GM21529 (cell line): ENCODE data around the gene MRPL10.
"Not testable (repeated sequence)": the region's sequence is repeated elsewhere in the genome, so short reads cannot be mapped to it uniquely, and the experiment has no call there.

ENCODE experiments used
- ATAC-seq: cut with Tn5 transposase; IDR thresholded peaks from one replicate; pipeline ENCODE4 v1.9.1; 2021; ENCODE audit not compliant: unreplicated experiment

The MRPL10 gene

DNA sequence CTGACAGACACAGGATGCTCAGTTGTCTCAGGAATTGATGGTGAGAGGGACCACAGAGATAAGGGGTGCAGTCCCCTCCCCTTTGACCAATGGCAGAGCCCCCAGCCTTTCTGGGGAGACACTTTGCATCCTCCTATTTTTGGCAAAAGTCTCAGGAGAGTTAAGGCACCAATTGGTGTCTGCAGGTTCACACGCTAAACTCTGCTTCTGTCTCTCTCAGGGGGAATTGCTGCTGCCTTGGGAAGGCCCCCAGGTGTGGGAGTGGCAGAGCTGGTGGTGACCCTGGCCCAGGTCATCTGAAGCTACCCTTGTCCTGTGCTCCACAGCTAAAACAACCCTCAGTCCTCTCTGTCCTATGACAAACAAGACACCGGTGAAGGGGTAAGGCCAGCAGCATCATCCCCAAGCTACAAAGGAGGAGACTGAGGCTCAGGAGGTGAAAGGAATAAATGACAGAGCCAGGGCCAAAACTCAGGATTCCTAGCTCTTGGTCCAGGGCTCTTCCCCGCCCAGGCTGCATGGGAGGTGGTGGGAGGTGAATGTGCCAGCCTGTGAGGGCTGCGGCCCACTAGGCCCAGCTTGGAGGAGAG is 30.1 kb downstream of the MRPL10 start:
- no peak for ATAC-seq

- ATAC-seq = no peak
These were observed 30.7 kb downstream of the MRPL10 start for GRCh38 chr17:47800686-47801085.

DNA sequence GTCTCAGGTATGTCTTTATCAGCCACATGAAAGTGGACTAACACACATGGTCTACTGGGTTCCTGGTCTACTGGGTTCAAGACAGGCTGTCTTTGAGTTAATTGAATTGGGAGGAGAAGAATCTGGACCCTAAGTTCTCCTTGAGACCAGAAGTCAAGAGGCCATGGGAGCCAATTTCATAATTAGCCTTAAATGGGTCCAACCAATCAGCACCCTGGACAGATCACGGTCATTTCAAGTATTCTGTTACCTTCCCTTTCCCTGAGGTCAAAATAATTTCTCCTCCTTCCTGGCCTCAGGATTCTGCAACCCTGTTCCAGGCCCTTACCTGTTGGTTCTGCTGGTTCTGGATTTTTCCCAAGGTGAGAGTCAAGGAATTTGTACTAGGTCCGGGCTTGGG is 33.5 kb downstream of the MRPL10 start:
- no peak for ATAC-seq

GRCh38 chr17:47792979-47793378 is 38.4 kb downstream of the MRPL10 start:
- ATAC-seq = no peak

- ATAC-seq = no peak
These were observed 38.9 kb downstream of the MRPL10 start for GRCh38 chr17:47792457-47792856.

DNA sequence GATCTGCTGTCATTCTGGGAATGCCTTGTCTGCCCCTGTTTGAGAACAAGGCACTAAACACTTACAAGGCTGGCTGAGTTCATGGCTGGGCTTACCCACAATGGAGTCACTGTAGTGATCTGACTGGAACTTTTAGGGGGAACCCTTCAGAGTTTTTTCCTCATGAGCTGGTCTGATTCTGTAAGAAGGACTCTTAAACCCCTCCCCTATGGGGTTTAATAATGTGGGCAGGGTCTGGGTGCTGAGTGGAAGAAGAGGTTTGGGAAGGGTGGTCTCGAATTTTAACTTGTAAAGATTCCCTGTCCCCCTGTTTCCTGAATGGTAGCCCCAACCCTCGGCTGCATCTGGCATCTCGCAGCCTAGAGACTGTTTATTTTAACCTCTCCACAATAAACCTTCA is 40.3 kb downstream of the MRPL10 start:
- no peak for ATAC-seq

DNA sequence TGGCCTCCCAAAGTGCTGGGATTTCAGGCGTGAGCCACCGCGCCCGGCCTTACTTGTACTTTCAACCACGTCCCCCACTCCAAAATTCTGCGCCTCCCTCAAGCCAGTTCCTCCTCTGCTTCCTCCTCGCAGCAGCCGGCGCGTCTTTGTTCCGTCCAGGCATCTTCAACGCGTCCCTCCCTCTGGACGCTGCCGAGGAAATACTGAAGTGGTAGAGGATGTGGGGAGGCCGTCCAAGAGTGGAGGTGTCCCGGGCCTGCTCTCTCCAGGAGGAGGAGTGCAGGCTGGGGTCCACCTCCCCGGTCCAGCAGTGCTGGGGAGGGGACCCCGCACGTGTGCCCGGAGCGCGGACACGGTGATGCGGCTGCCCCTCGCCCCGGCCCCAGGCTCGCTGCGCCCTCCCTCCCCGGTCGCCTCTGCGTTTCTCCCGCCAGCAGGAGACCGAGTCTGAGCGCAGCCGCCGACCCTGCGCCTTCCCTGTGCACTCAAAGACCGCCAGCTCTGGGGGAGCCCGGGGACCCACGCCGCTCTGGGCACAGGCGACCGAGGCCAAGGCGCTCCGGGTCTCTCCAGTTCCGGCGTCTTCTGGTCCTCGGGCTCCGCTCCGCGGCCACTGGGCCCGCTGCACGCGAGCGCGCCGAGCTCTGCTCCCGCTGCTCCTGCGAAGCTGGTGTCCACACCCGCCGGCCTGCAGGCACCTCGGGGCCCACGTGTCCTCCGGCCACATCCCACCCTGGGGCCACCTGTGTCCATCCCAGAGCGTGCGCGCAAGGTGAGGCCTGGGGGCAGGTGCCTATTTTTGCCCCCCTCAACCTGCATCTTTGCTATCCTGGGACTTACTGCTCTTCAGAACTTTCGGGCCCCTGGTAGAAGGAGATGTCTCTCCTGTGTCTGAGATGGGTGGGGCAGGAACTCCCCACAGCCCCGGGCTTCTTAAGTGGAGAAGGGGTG is 41.5 kb downstream of the MRPL10 start:
- ATAC-seq = no peak

DNA sequence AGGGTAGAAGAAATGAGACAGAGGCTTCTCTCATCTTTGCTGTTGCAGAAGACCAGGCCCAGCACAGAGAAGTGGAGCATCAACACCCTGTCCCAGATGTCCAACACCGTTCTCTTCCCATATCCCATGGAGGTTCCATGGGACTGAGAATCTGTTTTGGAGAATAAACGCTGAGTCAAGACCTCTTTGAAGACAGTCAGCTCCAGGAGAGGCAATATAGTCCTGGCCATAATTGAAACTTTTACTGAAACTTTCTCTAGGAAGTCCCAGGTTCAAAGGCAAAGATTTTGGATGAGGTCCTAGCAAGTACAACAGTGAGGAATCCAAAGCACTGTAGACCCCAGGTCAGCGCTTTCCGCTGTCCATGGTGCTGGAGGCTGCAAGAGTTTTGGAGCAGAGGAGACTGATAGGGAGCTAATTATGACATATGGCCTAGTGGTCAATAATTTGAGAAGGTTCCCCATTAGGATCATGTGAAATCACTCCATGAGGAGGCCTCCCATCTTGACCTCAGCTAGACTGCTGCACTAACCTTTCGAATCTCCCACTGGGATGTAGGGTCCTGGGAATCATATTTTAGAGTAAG is 45.7 kb downstream of the MRPL10 start:
- no peak for ATAC-seq

- no peak for ATAC-seq
These were observed 49.9 kb downstream of the MRPL10 start for GRCh38 chr17:47781397-47781796.

- no peak for ATAC-seq
These were observed 53.1 kb downstream of the MRPL10 start for GRCh38 chr17:47778184-47778635.

GRCh38 chr17:47776330-47777197 is 54.8 kb downstream of the MRPL10 start:
- no peak for ATAC-seq

GRCh38 chr17:47774987-47775580 is 56.3 kb downstream of the MRPL10 start:
- ATAC-seq = no peak

GRCh38 chr17:47774331-47774730 is 57.0 kb downstream of the MRPL10 start:
- no peak for ATAC-seq

GRCh38 chr17:47773649-47774048 is 57.7 kb downstream of the MRPL10 start:
- not testable (repeated sequence) for ATAC-seq
